Stromal cell of bone marrow (primary cell): ENCODE data around the gene OSTM1.

Source experiments
- DNase-seq: peaks from one replicate; pipeline ENCODE4 v3.0.0-alpha.2; 2012; ENCODE audit warnings: low read depth

OSTM1 gene

DNA sequence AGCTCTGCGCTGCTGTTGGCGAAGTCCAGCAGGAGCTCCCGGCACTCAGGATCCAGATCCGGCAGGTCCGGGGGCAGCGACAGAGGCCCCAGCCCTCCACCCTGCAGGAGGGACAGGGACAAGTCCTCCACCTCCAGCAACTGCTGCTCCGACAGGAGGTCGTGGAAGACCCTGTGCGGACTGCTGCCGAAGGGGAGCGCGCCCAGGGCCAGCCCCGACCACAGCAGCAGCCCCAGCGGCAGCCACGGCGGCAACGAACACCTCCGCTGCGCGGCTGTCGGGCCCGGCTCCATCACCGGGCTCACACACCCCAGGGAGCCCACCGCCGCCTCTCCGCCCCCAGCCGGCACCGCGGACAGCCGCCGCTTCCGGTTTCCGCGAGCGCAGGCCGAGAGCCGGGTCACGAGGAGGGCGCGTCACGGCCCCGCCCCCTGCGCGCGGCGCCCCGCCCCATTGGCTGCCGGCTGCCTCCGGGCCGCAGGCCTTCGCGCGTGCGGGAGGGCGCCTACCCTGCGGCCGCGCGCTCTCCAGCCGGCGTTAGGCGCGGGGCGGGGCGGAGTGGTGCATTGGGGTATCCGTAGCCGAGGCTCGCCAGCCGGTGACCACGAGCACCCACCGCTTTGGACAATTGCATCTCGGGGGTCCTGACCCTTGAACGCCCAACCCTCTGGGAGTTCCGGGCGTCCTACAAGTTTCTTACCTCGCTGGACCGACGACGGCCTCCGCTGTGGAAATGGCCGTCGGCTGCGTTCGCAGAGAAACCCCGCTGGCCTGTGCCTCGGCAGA, at the start of gene OSTM1:
TSS of gene OSTM1 (minus strand) at position 383 of the 786 bp plus-strand sequence. CDS start at position 293, 90 bp downstream.
- peak; percentile 78 for DNase-seq

DNA sequence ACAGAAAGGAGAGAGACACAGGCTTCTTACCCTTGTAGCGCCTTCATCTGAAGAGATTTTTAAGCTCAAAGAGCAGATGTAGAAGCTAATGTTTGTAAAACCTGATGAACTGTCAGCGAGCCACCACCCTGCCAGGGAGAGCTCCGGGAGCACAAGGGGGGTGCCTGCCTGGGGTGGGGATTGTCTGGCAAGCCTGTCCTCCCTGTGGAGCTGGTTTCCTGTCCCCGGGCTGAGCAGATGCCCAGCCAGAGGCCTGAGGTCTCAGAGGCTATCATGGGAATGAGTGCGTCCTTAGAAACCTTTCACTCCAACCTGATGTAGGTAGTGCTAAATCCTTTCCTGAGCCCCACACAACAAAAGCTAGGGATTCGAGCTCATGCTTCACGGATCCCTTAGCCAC, 49.4 kb upstream of the OSTM1 start:
- no peak for DNase-seq

GRCh38 chr6:108123481-108123929, 49.0 kb upstream of the OSTM1 start:
- DNase-seq = no peak

DNA sequence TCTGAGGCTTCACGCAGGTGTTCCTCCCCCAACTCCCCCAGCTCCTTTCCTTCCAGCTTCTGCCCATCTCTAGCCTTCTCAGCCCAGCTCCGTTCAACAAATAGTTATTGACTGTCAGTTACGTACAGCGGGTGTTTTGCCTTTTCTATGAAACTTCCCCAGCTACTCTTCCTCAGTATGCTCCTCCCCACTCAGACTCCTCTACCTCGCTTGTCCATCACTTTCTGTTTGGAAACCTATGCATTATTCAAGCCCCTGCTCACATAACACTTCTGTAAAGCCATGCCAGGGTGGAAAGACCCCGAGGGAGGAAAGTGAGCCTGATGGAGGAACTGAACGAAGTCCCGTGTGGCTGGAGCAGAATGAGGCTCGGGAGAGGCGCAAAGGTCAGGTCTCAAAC, 47.1 kb upstream of the OSTM1 start:
- DNase-seq = no peak

GRCh38 chr6:108120311-108120710, 45.8 kb upstream of the OSTM1 start:
- DNase-seq = no peak

DNA sequence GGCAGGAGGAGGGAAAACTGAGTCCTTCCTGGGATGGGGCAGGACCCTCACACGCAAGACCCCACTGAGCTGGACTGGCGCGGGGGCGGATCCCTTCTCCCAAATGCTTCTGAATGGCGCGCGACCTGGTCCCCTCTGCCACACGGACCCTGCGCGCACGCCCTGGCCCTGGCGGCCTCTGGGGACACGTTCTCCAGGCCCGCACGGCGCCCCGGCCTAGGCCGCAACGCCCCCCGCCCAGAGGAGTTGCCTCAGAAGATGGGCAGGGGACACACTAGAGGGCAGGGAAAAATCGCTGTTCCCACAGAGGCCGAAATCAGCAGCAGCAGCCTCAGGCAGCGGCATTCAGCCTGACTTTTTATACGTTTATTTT, 45.2 kb upstream of the OSTM1 start:
- no peak for DNase-seq

DNA sequence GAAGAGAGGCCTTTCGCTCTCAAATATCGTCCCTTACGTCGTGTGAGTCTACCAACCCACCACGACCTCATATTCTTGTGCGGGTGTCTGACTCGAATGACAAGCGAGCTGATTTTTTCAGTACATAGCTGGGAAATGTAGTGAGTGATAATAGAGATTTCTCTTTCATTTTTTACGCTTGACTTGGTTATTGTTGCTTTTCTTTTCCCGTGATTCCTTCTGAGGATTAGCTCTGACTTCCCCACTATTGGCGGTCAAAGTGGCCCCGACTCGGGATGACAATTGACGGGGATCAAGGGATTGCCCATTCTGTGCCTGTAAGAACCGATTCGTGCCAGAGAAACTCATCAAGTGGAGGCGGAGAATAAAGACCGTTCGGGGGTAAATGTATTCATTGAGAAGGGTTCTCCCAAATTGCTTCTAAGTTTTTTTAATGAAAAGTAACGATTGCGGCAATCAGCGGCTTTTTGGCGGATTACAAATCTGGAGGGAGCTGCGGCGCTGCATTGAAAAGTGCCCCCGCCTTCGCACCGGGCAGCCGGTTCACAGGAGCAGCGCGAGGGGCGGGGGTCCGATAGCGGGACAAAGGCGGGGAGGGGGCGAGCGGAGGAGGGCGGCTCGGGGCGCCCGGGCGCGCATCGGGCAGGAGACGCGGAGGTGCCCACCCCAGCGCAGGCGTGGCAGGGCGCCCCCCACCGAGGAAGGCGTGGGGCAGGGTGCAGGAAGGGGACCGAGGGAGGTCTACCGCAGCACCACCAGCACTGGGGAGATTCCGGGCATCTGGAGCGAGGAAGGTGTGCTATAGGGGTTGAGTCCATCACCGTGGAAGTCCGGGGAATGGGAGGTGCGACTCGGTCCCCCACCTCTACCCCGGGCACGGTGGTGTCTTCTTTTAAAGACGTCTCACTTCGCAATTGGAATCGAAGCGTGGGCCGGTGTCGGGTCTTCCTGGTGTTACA, 44.5 kb upstream of the OSTM1 start:
- DNase-seq = no peak

GRCh38 chr6:108118359-108118724, 43.8 kb upstream of the OSTM1 start:
- DNase-seq = no peak

- no peak for DNase-seq
Observed at GRCh38 chr6:108117427-108118358, 43.2 kb upstream of the OSTM1 start.

GRCh38 chr6:108116546-108117426, 42.2 kb upstream of the OSTM1 start:
- DNase-seq = no peak

- no peak for DNase-seq
Observed at GRCh38 chr6:108115598-108116058, 41.1 kb upstream of the OSTM1 start.

- DNase-seq = peak; percentile 29
Observed at GRCh38 chr6:108114841-108115597, 40.5 kb upstream of the OSTM1 start.

GRCh38 chr6:108113557-108114519, 39.3 kb upstream of the OSTM1 start:
- DNase-seq = peak; percentile 48

GRCh38 chr6:108108374-108108773, 33.8 kb upstream of the OSTM1 start:
- no peak for DNase-seq

DNA sequence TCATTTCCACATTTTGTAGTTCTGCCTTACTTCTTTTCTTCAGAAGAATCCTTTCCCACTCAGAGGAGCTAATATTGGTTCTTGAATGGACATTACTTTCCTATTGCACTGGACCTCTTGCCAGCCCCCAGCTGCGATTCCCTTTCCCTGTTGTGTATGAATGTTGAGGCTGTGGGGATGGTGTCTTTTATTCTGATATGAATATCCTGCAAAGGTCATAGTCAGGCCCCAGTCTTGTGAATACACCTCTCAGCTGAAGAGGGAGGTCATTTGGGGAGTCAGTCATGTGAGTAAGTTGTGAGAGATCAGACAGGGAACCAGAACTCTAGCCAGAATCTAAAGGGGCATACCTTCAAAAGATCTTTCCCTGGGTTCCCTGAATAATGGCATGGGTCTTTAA, 32.6 kb upstream of the OSTM1 start:
- DNase-seq = no peak

- no peak for DNase-seq
Observed at GRCh38 chr6:108106694-108107093, 32.2 kb upstream of the OSTM1 start.

- no peak for DNase-seq
Observed at GRCh38 chr6:108106261-108106660, 31.7 kb upstream of the OSTM1 start.

GRCh38 chr6:108105571-108105970, 31.0 kb upstream of the OSTM1 start:
- no peak for DNase-seq

DNA sequence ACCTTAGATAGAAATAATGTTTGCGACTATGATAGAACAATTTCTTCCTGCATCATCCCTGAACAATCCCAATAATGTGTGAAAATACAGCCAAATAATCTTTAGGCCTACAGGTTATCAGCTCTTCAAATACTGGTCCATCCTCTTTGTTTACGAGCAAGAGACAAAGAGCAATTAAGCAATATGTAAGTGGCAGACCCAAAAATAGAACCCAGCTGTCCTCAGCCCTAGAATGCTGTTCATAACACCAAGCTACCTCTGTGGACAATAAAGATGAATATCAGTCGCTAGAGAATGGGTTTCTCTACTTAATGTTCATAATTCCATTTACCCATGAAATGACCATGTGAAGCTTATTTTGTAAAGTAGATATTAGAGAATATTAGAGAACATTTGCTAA, 28.4 kb upstream of the OSTM1 start:
- DNase-seq = no peak
